Measurements from ENCODE around the gene DCLRE1A. TPM values are rescaled to one million over a fixed set of nuclear protein-coding genes. Genes with fewer than 3 reads are reported as not detected.

The DCLRE1A gene
- total RNA-seq, 4 donors from 2014 or later, result 2.2 to 3.9 (median 3.6) TPM

DNA sequence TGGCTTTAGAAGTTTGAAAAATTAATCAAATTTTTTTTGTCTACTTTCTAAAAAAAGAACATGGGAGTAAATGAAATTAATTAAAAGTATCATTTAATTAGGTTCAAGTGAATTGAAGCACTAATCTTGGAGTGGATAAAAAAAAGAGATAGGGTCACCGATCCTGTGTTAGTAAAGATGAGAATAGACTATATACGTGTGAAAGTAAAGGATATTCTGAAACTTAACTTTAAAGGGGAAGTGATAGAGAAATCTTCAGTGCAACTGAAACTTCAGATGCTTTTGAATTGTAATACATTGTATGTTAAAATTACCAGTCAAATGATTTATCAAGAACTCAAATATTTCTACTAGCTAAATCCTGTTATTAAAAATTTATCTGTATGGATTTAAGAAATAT lies 5.4 kb upstream of the DCLRE1A start:
- DNase-seq (ENCODE audit: low spot score) (no peak), ATAC-seq (ENCODE audit: low FRiP score) (no peak)
- TF ChIP-seq, protein P1, sequence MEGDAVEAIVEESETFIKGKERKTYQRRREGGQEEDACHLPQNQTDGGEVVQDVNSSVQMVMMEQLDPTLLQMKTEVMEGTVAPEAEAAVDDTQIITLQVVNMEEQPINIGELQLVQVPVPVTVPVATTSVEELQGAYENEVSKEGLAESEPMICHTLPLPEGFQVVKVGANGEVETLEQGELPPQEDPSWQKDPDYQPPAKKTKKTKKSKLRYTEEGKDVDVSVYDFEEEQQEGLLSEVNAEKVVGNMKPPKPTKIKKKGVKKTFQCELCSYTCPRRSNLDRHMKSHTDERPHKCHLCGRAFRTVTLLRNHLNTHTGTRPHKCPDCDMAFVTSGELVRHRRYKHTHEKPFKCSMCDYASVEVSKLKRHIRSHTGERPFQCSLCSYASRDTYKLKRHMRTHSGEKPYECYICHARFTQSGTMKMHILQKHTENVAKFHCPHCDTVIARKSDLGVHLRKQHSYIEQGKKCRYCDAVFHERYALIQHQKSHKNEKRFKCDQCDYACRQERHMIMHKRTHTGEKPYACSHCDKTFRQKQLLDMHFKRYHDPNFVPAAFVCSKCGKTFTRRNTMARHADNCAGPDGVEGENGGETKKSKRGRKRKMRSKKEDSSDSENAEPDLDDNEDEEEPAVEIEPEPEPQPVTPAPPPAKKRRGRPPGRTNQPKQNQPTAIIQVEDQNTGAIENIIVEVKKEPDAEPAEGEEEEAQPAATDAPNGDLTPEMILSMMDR (IDR thresholded peaks at IDR 0.05), result no peak

DNA sequence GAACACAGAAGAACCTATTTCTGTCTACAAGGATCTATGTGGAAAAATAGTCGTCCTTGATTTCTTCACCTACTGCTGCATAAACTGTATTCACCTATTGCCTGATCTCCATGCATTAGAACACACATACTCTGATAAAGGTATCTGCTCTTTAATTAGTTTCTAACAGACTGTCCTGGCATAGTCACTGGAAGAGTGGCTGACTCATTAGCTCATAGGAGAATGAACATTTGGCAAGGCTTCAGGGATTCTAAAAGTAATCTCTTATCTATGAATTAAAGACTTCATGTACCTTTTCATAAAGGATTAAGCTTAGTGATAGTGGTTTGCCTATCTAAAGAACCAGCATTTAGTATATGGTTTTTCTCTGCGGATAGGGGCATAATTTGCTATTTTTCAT lies 4.7 kb upstream of the DCLRE1A start:
- TF ChIP-seq, protein P1 (IDR thresholded peaks at IDR 0.05), result no peak
- ATAC-seq (ENCODE audit: low FRiP score) (no peak), DNase-seq (ENCODE audit: low spot score) (no peak)

DNA sequence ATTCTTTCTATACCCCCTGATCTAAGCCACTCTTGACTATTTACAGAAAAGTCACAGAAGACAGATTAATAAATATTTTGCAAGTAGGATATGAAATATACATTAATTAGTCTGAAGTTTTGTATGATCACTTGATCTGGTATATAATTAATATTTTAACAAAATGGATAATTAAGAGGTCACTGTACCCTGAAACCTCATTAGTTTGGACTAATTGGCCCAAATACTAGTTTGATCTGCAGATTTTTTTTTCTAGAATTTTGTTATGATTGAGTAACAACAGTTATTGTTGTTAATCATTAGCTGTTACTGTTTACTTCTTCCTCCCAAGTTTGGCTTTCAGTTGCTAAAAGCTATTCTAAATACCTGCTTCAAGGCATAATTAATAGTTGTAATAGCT lies 3.3 kb upstream of the DCLRE1A start:
- DNase-seq (ENCODE audit: low spot score), result no peak
- no peak for ATAC-seq (ENCODE audit: low FRiP score)
- TF ChIP-seq, protein P1 (IDR thresholded peaks at IDR 0.05), result no peak

DNA sequence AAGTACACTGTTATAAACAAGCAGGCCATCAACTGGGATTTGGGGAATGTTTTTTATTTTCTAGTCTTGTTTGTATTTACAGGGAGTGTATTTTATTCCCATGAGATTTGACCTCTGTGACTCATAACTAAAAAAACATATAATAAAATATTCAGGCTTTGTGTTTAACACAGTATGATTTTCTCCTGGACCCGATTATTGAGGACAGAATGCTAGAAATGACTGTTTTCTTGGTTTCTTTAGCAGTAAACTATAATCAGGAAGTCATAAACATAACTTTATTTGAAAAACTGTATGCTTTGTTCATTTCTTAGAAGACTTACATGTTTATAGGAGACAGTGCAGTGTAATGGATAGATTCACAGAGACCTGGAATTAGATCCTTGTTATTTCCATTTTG lies 2.7 kb upstream of the DCLRE1A start:
- DNase-seq (ENCODE audit: low spot score) (no peak), ATAC-seq (ENCODE audit: low FRiP score) (no peak)
- TF ChIP-seq, protein P1 (IDR thresholded peaks at IDR 0.05), result no peak

DNA sequence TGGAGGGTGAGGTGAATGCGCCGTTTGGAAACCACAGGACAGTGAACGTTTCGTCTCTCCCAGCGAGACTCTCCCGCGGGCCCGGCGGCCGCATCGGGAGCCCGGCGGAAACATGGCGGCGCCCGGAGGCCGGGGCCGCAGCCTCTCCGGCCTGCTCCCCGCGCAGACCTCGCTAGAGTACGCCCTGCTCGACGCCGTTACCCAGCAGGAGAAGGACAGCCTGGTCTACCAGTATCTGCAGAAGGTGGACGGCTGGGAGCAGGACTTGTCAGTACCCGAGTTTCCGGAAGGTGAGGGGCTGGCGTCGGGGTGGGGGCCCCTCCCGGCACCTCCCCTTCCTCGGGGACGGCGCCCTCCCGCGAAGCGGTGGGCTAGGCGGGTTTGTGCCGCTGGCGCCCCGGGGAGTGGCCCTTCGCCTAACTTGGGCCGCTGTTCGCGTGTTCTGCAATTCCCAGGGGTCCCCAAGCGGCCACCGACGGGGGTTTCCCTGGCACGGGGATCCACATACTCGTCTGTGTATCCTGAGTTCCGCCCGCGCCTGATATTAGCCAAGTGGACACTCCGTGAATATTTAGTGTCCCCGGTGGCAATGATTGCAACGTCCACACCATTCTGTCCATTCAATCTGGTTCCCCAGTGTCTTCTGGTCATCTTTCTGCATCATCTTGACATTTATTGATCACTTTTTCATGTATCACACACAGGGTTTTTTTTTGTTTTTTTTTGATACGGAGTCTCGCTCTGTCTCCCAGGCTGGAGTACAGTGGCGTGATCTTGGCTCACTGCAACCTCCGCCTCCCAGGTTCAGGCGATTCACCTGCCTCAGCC lies 1.1 kb upstream of the DCLRE1A start:
- TF ChIP-seq, protein P1 (IDR thresholded peaks at IDR 0.05), result no peak
- DNase-seq (ENCODE audit: low spot score) (peak; percentile 57), ATAC-seq (ENCODE audit: low FRiP score) (peak; percentile 77)

DNA sequence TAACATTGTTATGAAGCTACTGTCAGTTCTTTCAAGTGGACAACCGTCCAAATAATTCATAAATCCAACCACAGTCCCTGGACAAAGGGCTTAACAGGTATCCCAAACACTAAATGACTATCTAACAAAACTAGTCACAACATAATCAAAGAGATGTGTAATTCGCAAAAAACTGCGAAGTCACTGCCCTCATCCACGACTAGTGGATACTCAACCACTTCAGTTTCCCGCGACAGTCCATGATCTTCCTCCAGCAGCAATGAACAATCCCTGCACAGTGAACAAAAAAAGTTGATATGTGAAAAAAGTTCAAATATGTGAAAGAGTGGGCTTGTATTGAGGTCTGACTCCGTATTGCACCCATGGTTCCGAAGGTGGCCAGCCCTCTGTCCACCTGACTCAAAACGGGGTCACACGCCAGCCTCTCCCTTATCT lies 287 bp downstream of the DCLRE1A start:
- no peak for ATAC-seq (ENCODE audit: low FRiP score)
- no peak for DNase-seq (ENCODE audit: low spot score)
- TF ChIP-seq, protein P1 (IDR thresholded peaks at IDR 0.05), result no peak

DNA sequence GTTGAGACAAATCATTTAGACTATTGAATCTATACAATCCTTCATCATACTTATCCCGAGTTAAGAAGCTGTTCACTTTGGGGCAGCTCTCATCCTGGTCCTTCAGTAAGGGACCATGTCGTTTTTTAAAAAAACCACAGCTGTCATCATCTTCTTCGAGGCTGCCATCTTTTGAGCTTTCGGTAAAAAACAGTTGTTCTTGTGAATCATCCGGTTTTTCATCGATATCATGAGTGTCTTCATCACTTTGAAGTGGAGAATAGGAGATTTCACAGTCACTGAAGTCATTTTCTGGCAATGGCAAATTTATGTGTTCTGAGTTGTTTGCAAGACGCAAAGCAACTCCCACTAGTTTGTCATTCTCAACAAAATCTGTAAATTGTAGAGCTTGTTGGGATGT lies 3.9 kb downstream of the DCLRE1A start:
- TF ChIP-seq, protein P1 (IDR thresholded peaks at IDR 0.05), result no peak
- ATAC-seq (ENCODE audit: low FRiP score), result no peak
- DNase-seq (ENCODE audit: low spot score), result no peak

Measured in omental fat pad (tissue), 4 donors.